ENCODE measurements around the gene PLAGL1.
"Not testable (repeated sequence)": the region's sequence is repeated elsewhere in the genome, so short reads cannot be mapped to it uniquely, and the experiment has no call there.

Gene PLAGL1

GRCh38 chr6:143936347-143936746 lies 71.7 kb downstream of the PLAGL1 start:
- DNase-seq, result no peak

GRCh38 chr6:143934867-143935266 lies 73.2 kb downstream of the PLAGL1 start:
- no peak for DNase-seq

GRCh38 chr6:143934331-143934730 lies 73.7 kb downstream of the PLAGL1 start:
- no peak for DNase-seq

- no peak for DNase-seq
Measured at GRCh38 chr6:143929975-143930374, 78.1 kb downstream of the PLAGL1 start.

GRCh38 chr6:143928853-143929252 lies 79.2 kb downstream of the PLAGL1 start:
- DNase-seq, result no peak

- DNase-seq, result not testable (repeated sequence)
Measured at GRCh38 chr6:143917026-143917425, 91.0 kb downstream of the PLAGL1 start.

GRCh38 chr6:143912671-143913070 lies 95.4 kb downstream of the PLAGL1 start:
- no peak for DNase-seq

GRCh38 chr6:143911028-143911427 lies 97.0 kb downstream of the PLAGL1 start:
- DNase-seq, result no peak

GRCh38 chr6:143902827-143903226 lies 105.2 kb downstream of the PLAGL1 start:
- no peak for DNase-seq

GRCh38 chr6:143901885-143902750 lies 105.9 kb downstream of the PLAGL1 start:
- DNase-seq, result no peak

- no peak for DNase-seq
Measured at GRCh38 chr6:143900358-143900757, 107.7 kb downstream of the PLAGL1 start.

GRCh38 chr6:143896126-143896860 lies 111.8 kb downstream of the PLAGL1 start:
- DNase-seq, result no peak

- DNase-seq, result no peak
Measured at GRCh38 chr6:143894655-143895054, 113.4 kb downstream of the PLAGL1 start.

Measured in GDM1 (cell line).